Measurements from ENCODE around the gene RSPO3.

DNA sequence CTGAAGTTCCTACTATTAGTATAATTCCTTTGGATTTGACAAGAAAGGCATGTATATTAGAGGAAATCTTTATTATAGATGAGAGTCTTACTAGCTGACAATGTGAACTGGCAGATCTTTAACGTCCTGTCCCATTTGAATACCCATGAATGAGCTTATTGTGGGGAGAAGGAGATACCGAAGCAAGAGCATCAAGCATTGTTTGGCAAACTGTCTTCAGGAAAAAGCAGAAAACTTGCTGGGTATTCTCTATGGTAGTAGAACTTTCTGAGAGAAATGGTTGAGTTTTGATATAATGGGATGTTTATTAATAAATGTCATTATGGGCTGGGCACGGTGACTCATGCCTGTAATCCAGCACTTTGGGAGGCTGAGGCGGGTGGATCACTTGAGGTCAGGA lies 18.3 kb downstream of the RSPO3 start:
- TF ChIP-seq POLR2A (IDR thresholded peaks at IDR 0.05) (no peak), EP300 (IDR thresholded peaks at IDR 0.05) (no peak)
- TF ChIP-seq, protein P1, sequence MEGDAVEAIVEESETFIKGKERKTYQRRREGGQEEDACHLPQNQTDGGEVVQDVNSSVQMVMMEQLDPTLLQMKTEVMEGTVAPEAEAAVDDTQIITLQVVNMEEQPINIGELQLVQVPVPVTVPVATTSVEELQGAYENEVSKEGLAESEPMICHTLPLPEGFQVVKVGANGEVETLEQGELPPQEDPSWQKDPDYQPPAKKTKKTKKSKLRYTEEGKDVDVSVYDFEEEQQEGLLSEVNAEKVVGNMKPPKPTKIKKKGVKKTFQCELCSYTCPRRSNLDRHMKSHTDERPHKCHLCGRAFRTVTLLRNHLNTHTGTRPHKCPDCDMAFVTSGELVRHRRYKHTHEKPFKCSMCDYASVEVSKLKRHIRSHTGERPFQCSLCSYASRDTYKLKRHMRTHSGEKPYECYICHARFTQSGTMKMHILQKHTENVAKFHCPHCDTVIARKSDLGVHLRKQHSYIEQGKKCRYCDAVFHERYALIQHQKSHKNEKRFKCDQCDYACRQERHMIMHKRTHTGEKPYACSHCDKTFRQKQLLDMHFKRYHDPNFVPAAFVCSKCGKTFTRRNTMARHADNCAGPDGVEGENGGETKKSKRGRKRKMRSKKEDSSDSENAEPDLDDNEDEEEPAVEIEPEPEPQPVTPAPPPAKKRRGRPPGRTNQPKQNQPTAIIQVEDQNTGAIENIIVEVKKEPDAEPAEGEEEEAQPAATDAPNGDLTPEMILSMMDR (IDR thresholded peaks at IDR 0.05), result no peak

Data from upper lobe of left lung (tissue), 4 donors.